ENCODE measurements around the gene CAPS.

DNA sequence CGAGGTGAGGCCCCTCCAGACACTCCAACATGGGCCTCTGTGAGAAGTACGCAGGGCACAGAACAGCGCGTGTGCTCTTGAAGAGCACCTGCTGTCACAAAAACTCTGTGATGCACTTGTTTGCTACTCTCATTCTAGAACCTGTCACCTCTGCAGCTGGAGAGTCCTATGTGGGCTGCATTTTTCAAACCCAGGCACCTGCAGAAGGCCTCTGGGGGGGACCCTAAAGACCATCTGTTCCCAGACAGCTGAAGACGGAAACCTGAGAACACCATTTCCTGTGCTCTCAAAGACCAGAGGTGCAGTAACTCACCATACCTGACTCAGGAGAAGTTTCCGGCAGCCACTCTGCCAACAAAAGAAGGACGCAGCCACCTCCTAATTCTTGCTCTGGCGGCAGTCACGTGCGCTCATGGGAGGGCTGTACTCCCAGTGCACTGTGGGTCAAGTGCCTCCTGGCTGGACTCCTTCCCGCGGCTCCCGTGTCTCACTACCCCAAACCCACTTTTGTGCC, 35.8 kb downstream of the CAPS start:
- no peak for TF ChIP-seq TOX (CRISPR knock-in tag; IDR thresholded peaks at IDR 0.05; ENCODE audit: borderline replicate concordance)
- TF ChIP-seq, protein P1, sequence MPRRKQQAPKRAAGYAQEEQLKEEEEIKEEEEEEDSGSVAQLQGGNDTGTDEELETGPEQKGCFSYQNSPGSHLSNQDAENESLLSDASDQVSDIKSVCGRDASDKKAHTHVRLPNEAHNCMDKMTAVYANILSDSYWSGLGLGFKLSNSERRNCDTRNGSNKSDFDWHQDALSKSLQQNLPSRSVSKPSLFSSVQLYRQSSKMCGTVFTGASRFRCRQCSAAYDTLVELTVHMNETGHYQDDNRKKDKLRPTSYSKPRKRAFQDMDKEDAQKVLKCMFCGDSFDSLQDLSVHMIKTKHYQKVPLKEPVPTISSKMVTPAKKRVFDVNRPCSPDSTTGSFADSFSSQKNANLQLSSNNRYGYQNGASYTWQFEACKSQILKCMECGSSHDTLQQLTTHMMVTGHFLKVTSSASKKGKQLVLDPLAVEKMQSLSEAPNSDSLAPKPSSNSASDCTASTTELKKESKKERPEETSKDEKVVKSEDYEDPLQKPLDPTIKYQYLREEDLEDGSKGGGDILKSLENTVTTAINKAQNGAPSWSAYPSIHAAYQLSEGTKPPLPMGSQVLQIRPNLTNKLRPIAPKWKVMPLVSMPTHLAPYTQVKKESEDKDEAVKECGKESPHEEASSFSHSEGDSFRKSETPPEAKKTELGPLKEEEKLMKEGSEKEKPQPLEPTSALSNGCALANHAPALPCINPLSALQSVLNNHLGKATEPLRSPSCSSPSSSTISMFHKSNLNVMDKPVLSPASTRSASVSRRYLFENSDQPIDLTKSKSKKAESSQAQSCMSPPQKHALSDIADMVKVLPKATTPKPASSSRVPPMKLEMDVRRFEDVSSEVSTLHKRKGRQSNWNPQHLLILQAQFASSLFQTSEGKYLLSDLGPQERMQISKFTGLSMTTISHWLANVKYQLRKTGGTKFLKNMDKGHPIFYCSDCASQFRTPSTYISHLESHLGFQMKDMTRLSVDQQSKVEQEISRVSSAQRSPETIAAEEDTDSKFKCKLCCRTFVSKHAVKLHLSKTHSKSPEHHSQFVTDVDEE (CRISPR knock-in tag; IDR thresholded peaks at IDR 0.05): no peak
- no peak for TF ChIP-seq ZFP3 (CRISPR knock-in tag; IDR thresholded peaks at IDR 0.05)
- no peak for TF ChIP-seq ZNF8 (CRISPR knock-in tag; IDR thresholded peaks at IDR 0.05)
- TF ChIP-seq, protein P2, sequence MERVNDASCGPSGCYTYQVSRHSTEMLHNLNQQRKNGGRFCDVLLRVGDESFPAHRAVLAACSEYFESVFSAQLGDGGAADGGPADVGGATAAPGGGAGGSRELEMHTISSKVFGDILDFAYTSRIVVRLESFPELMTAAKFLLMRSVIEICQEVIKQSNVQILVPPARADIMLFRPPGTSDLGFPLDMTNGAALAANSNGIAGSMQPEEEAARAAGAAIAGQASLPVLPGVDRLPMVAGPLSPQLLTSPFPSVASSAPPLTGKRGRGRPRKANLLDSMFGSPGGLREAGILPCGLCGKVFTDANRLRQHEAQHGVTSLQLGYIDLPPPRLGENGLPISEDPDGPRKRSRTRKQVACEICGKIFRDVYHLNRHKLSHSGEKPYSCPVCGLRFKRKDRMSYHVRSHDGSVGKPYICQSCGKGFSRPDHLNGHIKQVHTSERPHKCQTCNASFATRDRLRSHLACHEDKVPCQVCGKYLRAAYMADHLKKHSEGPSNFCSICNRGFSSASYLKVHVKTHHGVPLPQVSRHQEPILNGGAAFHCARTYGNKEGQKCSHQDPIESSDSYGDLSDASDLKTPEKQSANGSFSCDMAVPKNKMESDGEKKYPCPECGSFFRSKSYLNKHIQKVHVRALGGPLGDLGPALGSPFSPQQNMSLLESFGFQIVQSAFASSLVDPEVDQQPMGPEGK (CRISPR knock-in tag; IDR thresholded peaks at IDR 0.05; ENCODE audit: borderline replicate concordance): no peak
- TF ChIP-seq, protein P3, sequence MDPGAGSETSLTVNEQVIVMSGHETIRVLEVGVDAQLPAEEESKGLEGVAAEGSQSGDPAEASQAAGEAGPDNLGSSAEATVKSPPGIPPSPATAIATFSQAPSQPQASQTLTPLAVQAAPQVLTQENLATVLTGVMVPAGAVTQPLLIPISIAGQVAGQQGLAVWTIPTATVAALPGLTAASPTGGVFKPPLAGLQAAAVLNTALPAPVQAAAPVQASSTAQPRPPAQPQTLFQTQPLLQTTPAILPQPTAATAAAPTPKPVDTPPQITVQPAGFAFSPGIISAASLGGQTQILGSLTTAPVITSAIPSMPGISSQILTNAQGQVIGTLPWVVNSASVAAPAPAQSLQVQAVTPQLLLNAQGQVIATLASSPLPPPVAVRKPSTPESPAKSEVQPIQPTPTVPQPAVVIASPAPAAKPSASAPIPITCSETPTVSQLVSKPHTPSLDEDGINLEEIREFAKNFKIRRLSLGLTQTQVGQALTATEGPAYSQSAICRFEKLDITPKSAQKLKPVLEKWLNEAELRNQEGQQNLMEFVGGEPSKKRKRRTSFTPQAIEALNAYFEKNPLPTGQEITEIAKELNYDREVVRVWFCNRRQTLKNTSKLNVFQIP (CRISPR knock-in tag; IDR thresholded peaks at IDR 0.05; ENCODE audit: borderline replicate concordance, low read depth): no peak
- TF ChIP-seq ISL1 (CRISPR knock-in tag; IDR thresholded peaks at IDR 0.05): no peak
- TF ChIP-seq ZNF565 (CRISPR knock-in tag; conservative IDR thresholded peaks at IDR 0.05; ENCODE audit: low read depth): no peak
- TF ChIP-seq RARB (CRISPR knock-in tag; IDR thresholded peaks at IDR 0.05): no peak
- no peak for TF ChIP-seq ZFP30 (CRISPR knock-in tag; IDR thresholded peaks at IDR 0.05)
- TF ChIP-seq, protein P4, sequence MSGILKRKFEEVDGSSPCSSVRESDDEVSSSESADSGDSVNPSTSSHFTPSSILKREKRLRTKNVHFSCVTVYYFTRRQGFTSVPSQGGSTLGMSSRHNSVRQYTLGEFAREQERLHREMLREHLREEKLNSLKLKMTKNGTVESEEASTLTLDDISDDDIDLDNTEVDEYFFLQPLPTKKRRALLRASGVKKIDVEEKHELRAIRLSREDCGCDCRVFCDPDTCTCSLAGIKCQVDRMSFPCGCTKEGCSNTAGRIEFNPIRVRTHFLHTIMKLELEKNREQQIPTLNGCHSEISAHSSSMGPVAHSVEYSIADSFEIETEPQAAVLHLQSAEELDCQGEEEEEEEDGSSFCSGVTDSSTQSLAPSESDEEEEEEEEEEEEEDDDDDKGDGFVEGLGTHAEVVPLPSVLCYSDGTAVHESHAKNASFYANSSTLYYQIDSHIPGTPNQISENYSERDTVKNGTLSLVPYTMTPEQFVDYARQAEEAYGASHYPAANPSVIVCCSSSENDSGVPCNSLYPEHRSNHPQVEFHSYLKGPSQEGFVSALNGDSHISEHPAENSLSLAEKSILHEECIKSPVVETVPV (CRISPR knock-in tag; IDR thresholded peaks at IDR 0.05): no peak
- TF ChIP-seq ZC3H10 (CRISPR knock-in tag; IDR thresholded peaks at IDR 0.05): no peak
- TF ChIP-seq BACH2 (CRISPR knock-in tag; IDR thresholded peaks at IDR 0.05; ENCODE audit: borderline replicate concordance): no peak
- TF ChIP-seq GLIS3 (CRISPR knock-in tag; IDR thresholded peaks at IDR 0.05): no peak
